HG03439 (cell line): ENCODE data around the gene AP2M1.
"Not testable (repeated sequence)": the region's sequence is repeated elsewhere in the genome, so short reads cannot be mapped to it uniquely, and the experiment has no call there.

Experiments used
- ATAC-seq: cut with Tn5 transposase; IDR thresholded peaks from one replicate; pipeline ENCODE4 v1.9.1; 2021; ENCODE audit warnings: mild to moderate bottlenecking, moderate library complexity; ENCODE audit not compliant: unreplicated experiment

Gene AP2M1

DNA sequence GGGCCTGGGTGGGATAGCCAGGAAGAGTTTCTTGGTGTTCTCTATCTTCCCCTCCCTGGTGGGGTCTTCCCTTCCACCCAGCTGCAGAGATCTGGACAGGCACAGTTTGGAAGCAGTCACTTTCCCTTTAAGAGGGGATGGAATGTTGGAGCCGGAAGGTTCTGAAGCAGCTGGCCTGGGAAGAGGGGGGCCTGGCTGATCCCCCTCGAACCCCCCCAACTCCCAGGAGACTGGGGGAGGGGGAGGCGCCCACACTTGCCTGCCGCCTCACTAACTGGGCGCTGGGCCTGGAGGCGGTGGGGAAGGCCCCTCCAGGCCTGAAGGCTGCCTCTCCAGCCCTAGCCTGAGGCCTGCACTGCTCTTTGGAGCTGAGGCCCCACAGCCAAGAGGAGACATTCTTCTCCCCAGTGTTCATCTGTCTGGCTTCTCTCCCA is 18.1 kb upstream of the AP2M1 start:
- ATAC-seq = no peak

DNA sequence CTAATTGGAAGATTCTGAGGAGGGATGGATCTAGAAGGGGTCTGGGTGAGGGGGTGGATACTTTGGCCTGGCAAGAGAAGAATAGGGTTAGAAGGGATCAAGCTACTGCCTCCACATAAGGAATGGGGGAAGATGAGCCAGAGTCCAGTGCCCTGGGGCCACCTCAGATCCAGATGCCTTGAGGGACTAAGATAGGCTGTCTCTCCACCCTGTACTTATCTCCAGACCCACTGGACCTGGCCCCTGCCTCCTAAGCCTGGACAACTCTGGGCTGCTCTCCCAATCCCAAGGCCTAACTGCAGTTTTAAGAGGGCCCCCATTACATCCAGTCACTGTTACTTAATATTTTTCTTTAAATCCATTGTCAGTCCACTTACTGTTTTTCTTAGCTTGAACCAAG is 17.4 kb upstream of the AP2M1 start:
- ATAC-seq = no peak

DNA sequence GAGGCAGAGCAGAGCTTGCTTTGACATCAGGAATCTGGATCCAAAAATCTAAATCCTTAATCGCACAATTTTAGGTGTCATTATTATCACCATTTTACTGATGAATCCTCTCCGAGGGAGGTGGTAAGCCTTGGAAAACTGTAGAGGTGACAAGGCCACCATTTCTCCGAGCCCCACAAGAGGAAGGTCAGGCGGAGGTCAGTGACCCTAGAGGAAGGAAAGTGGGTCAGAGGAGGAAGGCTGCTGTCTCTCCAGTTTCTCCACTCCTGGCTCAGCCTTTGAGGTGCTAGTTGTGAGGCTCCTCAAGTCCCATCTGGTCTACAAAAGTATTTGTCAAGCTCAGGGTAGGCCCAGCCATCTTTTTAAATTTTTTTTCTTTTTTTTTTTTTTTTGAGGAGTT is 16.3 kb upstream of the AP2M1 start:
- ATAC-seq = no peak

DNA sequence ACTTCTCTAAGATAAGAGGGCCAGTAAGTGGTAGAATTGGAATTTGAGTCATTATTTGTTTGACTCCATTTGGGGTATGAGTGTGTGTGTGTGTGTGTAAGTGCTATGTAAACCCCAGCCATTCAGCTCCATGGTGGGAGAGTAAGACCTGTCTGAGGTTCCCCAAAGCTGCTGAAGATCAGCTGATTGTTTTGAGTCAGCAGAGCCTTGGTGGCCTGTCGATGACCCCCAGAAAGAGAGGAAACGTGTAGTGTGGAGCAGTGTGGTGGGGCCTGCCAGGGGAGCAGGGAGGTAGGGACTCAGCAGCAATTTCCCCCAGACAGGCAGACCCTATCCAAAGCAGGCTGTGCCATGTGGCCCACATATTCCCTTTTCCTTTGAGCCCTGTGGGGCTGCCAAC is 14.2 kb upstream of the AP2M1 start:
- no peak for ATAC-seq

DNA sequence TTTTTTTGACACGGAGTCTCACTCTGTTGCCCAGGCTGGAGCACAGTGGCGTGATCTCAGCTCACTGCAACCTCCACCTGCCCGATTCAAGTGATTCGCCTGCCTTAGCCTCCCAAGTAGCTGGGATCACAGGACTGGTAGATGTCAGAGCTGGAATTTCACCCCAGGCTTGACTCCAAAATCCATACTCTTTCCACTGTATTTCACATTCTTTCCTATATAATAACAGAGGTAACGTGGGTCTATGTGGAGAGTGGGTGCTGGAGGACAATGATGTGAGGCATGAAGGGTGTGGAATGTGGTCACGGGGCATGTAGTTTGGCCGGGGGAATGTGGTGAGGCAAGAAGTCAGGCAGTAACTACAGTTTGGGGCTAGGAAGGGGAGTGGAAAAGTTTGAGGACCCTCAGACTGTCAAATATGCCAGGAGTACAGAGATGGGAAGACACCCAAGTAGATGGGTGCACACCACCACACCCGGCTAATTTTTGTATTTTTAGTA is 12.0 kb upstream of the AP2M1 start:
- ATAC-seq = not testable (repeated sequence)

DNA sequence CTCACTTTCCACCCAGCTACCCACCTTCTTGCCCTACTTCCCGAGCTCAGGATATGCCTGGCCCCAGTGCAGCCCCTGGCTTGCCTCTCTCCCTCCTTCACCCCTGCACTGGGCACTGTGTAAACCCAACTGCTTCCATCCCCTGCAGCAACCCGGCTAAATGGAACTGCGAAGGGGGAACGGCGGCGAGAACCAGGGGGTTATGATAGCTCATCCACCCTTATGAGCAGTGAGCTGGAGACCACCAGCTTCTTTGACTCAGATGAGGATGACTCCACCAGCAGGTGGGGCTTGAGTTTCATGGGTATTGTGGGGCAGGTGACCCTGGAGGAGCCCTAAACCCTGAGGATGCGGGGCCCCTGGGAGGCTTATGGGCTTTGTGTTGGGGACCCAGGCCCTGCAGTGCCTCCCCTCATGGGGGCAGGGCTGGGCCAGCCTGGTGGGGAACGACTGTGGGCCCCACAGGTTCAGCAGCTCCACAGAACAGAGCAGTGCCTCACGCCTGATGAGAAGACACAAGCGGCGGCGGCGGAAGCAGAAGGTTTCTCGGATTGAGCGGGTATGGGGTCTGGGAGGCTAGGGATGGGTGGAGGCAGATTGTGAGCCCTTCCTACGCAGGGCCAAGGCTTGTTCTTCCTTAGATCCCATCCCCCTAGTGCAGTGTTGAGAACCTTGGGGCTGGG is 9.9 kb upstream of the AP2M1 start:
- no peak for ATAC-seq

DNA sequence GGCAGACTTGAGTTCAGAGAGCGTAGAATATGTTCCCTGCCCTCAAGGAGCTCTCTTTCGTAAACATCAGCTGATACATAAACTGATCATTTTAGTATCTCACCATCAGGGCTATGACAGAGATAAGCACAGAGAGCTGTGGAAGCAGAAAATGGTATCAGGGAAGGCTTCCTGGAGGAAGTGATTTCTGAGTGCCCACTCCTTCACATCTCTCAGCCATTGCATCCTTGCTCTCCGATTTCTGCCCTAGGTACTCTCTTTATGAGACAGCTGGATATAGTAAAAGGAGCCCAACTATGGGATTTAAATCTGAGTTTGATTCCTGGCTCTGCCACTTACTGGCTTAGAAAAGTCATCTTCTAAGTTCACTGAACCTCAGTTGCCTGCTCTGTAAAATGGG is 9.1 kb upstream of the AP2M1 start:
- no peak for ATAC-seq

DNA sequence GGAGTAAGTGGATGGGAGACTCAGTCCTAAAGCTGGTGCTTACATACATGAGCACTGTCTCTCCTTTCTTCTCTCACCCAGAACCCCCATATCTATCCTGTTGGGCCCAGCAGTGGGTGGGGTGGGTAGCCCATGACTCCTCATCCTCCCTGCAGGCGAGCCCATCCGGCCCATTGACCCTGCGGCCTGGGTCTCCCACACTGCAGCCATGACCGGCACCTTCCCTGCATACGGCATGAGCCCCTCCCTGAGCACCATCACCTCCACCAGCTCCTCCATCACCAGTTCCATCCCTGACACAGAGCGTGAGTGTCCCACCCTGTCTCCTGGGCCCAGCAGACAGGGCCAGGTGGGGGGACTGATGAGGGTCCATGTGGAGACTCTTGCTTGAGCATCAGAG is 8.0 kb upstream of the AP2M1 start:
- no peak for ATAC-seq

DNA sequence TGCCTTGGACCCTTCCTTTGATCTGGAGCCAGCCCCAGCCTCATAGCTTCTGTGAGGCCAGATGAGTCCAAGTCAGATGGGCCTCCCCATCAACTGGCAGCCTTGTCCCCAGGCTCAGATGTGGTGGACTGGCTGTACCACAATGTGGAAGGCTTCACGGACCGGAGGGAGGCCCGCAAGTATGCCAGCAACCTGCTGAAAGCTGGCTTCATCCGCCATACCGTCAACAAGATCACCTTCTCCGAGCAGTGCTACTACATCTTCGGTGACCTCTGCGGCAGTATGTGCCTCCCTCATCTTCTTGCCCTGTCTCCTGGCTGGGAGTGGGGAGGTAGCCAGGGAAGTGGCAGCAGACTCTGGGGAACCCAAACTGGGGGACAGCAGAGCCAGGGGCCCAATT is 6.9 kb upstream of the AP2M1 start:
- ATAC-seq = no peak

DNA sequence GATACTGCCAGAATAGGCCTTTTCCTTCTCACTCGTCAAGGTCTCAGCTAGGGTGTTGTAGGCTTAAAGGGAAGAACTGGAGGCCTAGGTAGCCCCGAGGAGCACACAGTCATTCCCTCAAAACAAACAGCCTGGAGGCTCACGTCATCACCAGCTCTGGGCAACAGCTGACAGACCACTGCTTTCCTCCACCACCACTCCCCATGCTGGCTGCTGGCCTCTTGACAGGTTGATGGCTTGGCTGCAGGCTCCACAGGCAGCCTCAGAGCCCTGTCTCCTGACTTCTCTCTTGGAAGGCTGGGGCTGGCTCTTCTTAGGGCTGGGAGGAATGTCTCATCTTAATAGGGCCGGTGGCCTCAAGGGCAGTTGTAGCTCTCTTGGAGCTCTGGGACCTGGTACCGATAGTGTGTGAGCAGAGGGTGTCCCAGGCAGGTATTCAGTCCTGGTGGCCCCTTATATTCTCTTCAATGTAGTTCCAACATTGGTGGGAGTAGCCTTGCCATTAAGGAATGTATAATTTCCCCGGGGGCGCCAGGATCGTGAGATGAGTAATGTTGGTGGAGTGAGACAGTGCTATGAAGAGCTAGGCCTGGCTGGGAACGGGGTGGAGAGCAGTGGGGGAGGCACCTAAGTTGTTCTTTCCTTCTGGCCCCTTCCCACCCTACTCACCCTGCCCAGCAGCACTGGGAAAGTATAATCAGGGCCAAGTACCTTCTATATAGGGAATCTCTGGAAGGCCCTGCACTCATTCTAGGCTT is 6.1 kb upstream of the AP2M1 start:
- no peak for ATAC-seq

DNA sequence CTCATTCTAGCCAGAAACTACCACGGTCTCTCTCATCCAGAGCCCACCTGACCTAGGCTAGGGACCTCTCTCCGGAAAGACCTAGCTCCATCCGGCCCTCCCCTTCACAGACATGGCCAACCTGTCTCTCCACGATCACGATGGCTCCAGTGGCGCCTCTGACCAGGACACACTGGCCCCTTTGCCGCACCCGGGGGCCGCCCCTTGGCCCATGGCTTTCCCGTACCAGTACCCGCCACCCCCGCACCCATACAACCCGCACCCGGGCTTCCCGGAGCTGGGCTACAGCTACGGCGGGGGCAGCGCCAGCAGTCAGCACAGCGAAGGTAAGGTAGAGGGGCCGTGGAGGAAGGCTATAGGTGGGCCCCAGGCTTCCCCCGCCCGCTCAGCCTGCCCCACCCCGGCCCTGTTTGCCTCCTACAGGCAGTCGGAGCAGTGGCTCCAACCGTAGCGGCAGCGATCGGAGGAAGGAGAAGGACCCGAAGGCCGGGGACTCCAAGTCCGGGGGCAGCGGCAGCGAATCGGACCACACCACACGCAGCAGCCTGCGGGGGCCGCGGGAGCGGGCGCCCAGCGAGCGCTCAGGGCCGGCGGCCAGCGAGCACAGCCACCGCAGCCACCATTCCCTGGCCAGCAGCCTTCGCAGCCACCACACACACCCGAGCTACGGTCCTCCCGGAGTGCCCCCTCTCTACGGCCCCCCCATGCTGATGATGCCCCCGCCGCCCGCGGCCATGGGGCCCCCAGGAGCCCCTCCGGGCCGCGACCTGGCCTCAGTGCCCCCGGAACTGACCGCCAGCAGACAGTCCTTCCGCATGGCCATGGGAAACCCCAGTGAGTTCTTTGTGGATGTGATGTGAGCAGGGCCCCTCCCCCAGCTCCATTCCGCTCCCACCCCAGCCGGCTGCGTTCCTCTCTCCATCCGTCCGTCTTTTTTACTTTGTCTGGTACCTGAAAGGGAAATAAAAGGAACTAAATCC is 4.5 kb upstream of the AP2M1 start:
- ATAC-seq = no peak

DNA sequence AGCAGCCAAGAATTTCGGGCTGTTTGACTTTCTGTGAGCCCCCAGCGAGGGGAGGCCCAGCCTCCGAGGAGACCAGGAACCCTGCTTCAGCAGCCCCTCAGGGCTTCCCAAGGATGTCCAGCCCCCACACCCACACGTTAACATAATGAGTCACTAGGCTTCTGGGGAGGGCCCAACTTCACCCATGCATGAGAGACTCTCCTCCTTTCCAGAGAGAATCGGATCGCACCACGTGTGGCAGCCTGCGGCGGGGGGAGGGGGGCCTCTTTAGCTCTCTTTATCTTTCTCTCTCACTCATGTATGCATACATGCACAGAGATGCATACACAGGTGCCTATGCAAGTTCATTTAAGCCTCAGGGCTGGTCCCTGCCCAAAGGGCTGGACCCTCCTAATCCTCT is 3.1 kb upstream of the AP2M1 start:
- ATAC-seq = no peak

DNA sequence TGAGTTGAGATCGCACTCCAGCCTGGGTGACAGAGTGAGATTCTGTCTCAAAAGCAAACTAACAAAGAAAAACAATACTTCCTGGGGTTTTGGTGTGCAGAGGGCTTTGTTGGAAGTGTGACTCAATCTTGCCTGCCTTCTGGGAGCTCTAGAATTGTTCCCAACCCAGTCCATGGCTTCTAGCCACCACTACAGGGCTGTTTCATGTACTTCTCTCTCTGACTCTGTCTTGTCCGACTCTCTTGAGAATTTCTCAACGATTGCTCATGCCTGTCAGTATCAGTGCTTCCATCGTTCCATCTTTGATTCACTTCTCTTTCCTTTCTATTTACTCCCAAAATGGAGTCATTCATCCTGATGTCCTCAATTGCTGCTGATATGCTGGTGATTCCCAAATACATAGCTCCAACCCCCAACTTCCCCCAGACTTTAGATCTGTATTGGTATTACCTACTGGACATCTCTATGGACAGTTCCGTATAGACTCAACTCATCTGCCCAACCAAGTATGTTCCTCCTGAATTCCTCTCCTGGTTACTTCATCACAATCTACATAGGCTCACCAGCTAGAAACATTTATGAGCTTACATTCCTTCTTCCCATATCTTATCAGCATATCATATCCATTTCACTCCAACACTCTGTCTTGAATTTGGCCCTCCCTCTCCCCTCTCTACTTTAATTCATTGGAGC is 1.8 kb upstream of the AP2M1 start:
- no peak for ATAC-seq

DNA sequence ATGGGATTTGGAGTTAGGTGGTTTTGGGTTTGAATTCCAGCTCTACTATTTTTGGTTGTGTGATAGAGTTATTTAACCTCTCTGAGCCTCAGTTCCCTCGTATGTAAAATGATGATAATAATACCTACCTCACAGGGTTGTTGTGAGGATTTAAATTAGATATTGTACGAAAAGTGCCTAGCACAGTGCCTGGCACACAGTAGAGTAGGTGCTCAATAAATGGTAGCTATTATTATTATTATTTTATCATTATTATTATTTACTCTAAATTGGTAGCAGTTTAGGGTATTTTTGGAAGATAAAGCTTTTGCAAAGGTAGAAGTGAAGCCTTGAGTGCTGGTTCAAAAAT is 1.3 kb upstream of the AP2M1 start:
- ATAC-seq = no peak

DNA sequence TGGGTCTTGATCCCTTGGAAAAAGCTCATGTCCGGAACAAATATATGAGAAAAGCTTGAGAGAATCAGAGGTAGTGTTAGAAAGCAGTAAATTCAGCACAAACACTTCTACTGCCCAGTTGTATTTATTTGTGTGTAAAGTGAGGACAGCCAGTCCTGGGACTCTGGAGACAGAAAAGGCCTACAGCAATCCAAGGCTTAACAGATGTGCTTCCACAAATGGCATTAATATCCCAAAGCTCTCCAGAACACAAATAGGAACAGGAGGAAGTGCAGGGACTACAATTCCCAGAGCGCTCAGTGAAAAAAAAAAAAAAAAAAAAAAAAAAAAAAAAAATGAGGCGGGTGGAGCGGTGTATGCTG is 390 bp upstream of the AP2M1 start:
- ATAC-seq = no peak

DNA sequence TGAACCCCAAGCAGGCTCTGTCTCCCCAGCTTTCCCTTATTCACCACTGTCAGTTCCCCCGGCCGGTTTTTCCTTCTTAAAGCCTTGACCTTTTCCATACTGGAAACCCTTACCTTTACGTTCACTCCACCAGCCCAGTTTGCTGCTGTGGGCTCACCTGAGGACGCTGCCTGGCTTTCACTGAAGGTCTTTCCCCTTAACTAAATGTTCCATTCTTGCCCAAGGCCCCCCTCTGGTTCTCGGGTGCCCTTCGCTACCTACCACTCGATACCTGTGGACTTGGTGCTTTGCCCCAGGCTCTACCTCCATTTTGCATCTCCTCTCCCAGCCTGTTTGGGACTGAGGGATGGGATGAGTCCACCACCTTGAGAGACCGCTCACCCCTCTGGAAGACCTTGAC is 851 bp downstream of the AP2M1 start:
- ATAC-seq = no peak

DNA sequence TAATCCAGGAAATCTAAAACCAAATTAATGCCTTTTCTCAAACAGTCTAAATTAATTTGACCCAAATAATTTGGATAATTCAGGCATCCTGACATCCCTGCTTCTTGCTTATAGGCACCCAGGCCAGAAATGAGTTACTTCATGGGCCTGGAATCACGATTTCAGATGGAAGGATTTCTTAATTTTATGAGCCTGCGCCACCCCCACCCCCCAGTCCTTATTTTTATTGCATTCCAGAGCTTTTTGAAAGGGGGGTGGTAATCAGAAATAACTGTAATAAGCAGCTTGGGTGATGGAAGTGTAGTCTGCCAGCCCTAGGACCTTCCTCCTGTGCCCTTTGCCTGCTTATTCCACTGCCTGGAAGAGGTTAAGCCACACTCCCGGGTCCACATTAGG is 1.3 kb downstream of the AP2M1 start:
- no peak for ATAC-seq

DNA sequence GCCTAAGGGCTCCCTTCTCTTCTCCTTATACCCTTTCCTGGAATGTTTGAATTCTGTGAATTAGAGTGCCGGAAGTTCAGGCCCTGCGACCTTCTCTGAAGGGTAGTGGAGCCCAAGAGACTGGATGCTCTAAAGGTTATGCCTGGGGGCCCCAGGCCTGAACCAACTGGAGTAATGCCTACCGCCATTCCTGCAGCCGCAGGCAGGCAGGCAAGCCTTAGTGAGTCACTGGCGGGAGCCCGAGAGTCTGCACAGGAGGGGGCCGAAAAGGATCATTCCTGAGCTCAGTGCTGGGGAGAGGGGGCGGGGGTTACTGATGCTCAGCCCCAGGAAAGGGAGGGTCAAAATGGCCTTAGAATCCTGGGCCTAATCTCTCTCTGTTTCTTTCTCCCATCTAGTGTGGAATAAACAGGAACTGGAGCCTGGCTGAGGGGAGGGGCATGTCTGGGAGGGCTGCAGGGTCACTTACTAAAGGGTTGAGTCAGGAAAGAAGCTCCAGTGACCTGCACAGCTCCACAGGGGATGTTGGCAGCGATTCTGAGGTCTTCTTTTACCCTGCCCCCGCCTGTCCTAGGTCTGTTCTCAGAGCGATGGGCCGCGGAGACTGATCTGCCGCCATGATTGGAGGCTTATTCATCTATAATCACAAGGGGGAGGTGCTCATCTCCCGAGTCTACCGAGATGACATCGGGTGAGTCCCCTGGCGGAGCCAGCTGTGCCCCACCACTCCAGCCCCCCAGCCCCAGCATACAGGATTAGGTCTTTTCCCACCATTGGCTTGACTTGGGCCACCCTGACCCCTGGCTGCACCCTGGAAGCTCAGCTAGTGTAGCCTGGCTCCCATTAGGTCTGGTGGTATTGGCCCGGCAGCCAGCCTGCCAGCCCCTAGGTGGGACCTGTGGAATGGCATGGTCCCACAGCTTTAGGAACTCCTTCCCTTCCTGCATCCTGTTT is 2.0 kb downstream of the AP2M1 start:
- no peak for ATAC-seq

DNA sequence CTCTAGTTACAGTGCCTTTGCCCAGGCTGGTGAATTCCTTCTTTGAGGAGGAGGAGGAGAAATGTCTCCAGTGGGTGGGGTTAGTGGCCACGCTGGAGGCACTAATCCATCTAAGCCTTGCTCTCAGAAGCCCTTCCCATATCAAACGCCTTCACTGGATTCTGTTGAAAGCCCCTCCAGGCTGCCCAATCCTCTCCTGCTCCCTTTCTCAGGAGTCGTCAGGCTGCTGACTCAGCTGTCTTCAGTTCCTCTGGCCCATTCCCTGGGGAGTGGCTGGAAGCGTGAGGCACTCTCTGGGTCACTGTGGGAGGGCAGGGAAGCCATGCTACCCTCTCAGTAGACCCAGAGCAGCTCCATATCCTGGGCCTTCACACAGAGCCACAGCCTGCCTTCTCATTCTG is 2.7 kb downstream of the AP2M1 start:
- ATAC-seq = no peak

DNA sequence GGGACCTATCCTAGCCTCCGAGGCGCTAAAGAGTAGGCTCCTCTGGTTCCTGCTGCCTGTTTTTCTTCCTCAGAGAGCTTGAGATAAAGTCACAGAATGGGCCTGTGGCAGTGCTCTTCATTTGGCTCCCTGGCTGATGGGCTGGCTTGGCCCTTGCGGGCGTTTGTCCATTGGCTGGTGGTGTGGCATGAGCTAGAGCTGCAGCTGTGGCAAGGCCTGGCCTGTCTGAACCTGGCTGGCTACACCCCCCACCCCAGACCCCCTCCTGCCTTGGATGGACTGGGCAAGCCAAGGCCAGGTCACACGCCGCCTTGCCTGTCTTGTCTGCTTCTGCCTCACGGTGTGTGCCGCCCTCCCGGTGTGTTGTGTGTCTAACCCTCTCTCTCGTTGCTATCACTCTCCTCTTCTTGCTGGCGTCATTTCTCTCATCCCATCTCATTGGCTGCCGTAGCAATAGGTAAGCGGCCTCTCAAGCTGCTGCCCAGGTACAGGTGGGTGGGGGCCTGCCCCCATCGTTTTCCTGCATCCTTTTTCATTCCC is 3.2 kb downstream of the AP2M1 start:
- no peak for ATAC-seq
